T47D (cell line): Measurements from ENCODE around the gene COLQ.
"Not testable (repeated sequence)": the region's sequence is repeated elsewhere in the genome, so short reads cannot be mapped to it uniquely, and the experiment has no call there.

Source experiments
- DNase-seq, 2 experiments: peaks; one replicate each; pipeline versions ENCODE4 v3.0.0 to v3.0.0-alpha.2; 2011 to 2012; ENCODE audit warnings: low read depth in 1 of 2, low spot score in 1 of 2
- JUND ChIP-seq: IDR thresholded peaks from 2 replicates; pipeline ENCODE4 v1.6.1; 2012; ENCODE audit warnings: low read depth
- in situ Hi-C: cut with HindIII; loops from 2 replicates; pipeline ENCODE4 v1.10.0; 2016; ENCODE audit warnings: low sequenced_read_pairs, low pct_unique_long_range_greater_than_20kb

COLQ gene

GRCh38 chr3:15438983-15439382 lies 82.5 kb downstream of the COLQ start:
- no peak for TF ChIP-seq JUND
- no peak for DNase-seq
- in situ Hi-C loops = no loop called here

GRCh38 chr3:15436246-15436645 lies 85.3 kb downstream of the COLQ start:
- in situ Hi-C loops = no loop called here
- DNase-seq = no peak
- no peak for TF ChIP-seq JUND

GRCh38 chr3:15434756-15435155 lies 86.8 kb downstream of the COLQ start:
- peak in 1 of 2 experiments; percentile 47 for DNase-seq
- TF ChIP-seq JUND = no peak
- in situ Hi-C loops = no loop called here

- TF ChIP-seq JUND = no peak
- in situ Hi-C loops = no loop called here
These were observed 88.0 kb downstream of the COLQ start for GRCh38 chr3:15433531-15433930.

GRCh38 chr3:15431256-15431837 lies 90.2 kb downstream of the COLQ start:
- TF ChIP-seq JUND = no peak
- in situ Hi-C loops = no loop called here
- DNase-seq = no peak

More at GRCh38 chr3:15433531-15433930, 88.0 kb downstream of the COLQ start:
- DNase-seq = no peak

GRCh38 chr3:15430624-15431023 lies 90.9 kb downstream of the COLQ start:
- in situ Hi-C loops = no loop called here
- DNase-seq = no peak
- no peak for TF ChIP-seq JUND

- DNase-seq = no peak
- in situ Hi-C loops = no loop called here
- TF ChIP-seq JUND = no peak
These were observed 92.4 kb downstream of the COLQ start for GRCh38 chr3:15429080-15429479.

GRCh38 chr3:15428539-15428938 lies 93.0 kb downstream of the COLQ start:
- no peak for DNase-seq
- in situ Hi-C loops = no loop called here
- no peak for TF ChIP-seq JUND

GRCh38 chr3:15427981-15428380 lies 93.5 kb downstream of the COLQ start:
- in situ Hi-C loops = no loop called here
- DNase-seq = no peak
- TF ChIP-seq JUND = no peak

GRCh38 chr3:15427182-15427880 lies 94.2 kb downstream of the COLQ start, which contains the start of the genes EAF1 and METTL6:
Gene EAF1 (plus strand): TSS chr3:15427598. CDS start chr3:15427780, 182 bp downstream.
Gene METTL6 (minus strand): TSS chr3:15427544. CDS start chr3:15426511, 1,033 bp downstream.
- no peak for TF ChIP-seq JUND
- in situ Hi-C loops = no loop called here
- DNase-seq = peak; percentile 84 to 89

- in situ Hi-C loops = no loop called here
- TF ChIP-seq JUND = no peak
- no peak for DNase-seq
These were observed 94.9 kb downstream of the COLQ start for GRCh38 chr3:15426579-15427118.

- no peak for DNase-seq
- TF ChIP-seq JUND = no peak
- in situ Hi-C loops = no loop called here
These were observed 100.6 kb downstream of the COLQ start for GRCh38 chr3:15420871-15421270.

- in situ Hi-C loops, DNase-seq: not testable (repeated sequence)
These were observed 110.5 kb downstream of the COLQ start for GRCh38 chr3:15410966-15411365.

- DNase-seq = no peak
- in situ Hi-C loops = no loop called here
- TF ChIP-seq JUND = no peak
These were observed 111.7 kb downstream of the COLQ start for GRCh38 chr3:15409774-15410173.
